GM12865 (cell line): ENCODE measurements around the gene UAP1L1.

Experiments used
- DNase-seq: peaks from one replicate; pipeline ENCODE4 v3.0.0; 2010; ENCODE audit warnings: low read depth
- H3K4me3 ChIP-seq: 2 replicates; pipeline ENCODE4 v1.5.1; 2011; ENCODE audit warnings: mild to moderate bottlenecking, low read depth, low read length, control low read depth
- TF ChIP-seq, protein P1 (sequence below): IDR thresholded peaks from 2 replicates; pipeline ENCODE4 v1.5.1; 2011; ENCODE audit warnings: low read length, control low read depth, low read depth, inconsistent platforms; ENCODE audit not compliant: insufficient read depth; ENCODE audit errors: missing control alignments

UAP1L1 gene

DNA sequence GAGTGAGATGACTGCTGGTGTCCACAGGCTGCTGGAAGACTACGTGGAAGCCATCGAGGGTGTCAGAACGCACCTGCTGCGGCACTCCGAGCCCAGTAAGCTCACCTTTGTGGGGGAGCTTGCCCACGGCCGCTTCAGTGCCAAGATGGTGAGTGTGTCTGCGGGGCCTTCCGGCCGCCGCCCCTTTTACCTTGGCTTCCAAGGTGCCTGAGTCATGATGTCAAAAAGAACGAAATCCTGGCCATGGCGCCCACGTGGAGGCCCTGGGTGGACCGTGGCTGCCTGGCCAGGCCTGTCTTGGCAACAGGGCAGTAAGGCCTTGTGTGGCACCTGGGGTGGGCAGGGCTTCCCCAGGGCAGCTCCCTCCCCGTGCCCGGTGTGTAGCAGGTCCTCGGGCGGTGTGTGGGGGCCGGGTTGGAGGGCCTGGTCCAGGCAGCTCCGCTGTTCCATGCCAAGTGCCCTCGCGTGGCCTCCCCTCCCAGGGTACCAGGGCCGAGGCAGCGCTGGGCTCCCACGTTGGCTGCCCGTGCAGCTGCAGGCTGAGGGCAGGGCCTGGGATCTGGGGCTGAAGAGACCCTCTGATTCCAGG is 29.4 kb downstream of the UAP1L1 start:
- TF ChIP-seq, protein P1, sequence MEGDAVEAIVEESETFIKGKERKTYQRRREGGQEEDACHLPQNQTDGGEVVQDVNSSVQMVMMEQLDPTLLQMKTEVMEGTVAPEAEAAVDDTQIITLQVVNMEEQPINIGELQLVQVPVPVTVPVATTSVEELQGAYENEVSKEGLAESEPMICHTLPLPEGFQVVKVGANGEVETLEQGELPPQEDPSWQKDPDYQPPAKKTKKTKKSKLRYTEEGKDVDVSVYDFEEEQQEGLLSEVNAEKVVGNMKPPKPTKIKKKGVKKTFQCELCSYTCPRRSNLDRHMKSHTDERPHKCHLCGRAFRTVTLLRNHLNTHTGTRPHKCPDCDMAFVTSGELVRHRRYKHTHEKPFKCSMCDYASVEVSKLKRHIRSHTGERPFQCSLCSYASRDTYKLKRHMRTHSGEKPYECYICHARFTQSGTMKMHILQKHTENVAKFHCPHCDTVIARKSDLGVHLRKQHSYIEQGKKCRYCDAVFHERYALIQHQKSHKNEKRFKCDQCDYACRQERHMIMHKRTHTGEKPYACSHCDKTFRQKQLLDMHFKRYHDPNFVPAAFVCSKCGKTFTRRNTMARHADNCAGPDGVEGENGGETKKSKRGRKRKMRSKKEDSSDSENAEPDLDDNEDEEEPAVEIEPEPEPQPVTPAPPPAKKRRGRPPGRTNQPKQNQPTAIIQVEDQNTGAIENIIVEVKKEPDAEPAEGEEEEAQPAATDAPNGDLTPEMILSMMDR = no peak
- no peak for DNase-seq
- no peak overlapping the region for H3K4me3 ChIP-seq

DNA sequence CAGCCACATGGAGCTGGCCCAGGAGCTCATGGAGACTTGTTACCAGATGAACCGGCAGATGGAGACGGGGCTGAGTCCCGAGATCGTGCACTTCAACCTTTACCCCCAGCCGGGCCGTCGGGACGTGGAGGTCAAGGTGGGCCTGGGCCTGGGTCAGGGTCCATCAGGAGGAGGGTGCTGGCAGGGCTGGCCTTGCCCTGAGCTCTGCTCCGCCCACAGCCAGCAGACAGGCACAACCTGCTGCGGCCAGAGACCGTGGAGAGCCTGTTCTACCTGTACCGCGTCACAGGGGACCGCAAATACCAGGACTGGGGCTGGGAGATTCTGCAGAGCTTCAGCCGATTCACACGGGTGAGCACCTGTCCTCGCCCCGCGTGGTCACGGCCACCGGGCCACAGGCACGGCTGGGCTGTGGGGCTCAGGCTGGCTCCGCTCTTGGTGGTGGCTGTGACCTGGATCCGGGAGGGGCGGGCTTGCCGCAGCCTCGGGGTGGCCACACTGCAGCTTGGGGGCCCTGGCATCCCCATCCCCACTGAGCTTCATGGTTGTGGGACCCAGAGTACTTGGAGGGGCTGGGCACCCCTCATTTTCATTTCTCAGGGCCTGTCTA is 30.1 kb downstream of the UAP1L1 start:
- H3K4me3 ChIP-seq = no peak overlapping the region
- TF ChIP-seq, protein P1 = no peak
- no peak for DNase-seq

DNA sequence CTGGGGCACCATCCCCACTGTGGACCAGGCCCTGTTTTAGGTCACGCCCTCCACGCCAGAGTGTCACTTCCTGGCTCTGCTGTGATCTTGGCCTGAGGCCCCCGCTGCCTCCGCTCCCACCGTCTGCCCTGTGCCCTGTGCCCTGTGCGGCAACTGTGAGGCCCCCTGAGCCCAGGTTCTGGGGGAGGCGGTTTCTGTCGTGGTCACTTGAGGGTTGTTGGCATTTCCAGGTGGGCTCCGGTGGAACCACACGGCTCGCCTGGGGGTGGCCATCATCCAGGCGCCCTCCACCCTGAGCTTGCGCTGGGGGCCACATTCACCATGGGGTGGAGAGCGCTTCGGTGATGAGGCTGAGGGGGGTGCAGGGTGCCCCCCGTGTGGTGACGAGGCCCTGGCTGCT is 30.7 kb downstream of the UAP1L1 start:
- no peak overlapping the region for H3K4me3 ChIP-seq
- DNase-seq = no peak
- TF ChIP-seq, protein P1 = no peak

DNA sequence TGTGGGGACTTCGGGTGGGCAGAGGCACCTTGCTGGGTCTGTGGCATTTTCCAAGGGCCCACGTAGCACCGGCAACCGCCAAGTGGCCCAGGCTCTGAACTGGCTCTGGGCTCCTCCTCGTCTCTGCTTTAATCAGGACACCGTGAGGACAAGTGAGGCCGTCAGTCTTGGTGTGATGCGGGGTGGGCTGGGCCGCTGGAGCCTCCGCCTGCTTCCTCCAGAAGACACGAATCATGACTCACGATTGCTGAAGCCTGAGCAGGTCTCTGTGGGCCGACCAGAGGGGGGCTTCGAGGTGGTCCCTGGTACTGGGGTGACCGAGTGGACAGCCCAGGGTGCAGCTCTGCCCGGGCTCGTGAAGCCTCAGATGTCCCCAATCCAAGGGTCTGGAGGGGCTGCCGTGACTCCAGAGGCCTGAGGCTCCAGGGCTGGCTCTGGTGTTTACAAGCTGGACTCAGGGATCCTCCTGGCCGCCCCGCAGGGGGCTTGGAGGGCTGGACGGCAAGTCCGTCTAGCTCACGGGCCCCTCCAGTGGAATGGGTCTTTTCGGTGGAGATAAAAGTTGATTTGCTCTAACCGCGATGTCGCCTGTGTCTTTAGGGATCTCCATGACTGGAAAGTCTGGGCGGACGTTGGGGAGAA is 31.4 kb downstream of the UAP1L1 start:
- DNase-seq = no peak
- H3K4me3 ChIP-seq = no peak overlapping the region
- TF ChIP-seq, protein P1 = no peak

DNA sequence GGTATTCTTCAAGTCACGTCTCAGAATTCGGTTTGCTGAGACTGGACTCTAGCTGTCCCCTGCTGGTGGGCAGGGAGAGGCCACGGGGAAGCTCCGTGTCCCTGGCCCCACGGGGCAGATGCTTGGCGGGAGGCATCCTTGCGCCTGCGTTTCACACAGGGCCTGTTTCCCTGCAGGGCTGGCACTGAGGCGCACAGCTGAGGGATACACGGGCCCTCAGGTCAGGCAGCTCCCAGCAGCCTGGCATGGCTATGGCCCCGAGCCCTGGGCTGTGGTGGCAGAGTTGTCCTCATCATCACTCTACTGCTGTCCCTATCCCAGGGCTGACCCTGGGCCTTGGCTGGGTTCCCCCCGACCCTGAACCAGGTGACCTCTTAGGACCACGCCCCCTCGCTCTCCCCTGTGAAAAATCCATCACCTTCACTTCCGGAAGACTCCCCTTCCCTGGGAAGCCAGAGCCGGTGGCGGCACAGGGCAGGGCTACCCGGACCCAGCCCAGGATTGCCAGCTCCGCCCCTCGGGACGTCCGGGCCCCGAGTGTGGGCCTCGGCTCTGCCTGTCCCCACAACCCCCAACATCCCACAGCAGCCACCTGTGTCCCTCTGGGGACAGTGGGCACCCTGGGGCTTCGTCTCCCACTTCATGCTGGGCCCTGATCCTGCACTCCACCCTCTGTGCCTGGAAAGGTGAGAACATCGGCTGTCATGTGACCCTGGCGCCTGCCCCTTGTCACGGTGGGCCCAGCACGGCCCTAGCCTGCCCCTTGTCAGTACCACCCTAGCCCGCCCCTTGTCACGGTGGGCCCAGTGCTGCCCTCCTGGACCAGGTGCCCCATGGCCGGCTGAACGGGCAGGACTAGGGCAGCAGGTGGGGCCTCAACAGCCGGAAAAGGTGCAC is 32.2 kb downstream of the UAP1L1 start:
- no peak for DNase-seq
- H3K4me3 ChIP-seq = no peak overlapping the region
- TF ChIP-seq, protein P1 = no peak

DNA sequence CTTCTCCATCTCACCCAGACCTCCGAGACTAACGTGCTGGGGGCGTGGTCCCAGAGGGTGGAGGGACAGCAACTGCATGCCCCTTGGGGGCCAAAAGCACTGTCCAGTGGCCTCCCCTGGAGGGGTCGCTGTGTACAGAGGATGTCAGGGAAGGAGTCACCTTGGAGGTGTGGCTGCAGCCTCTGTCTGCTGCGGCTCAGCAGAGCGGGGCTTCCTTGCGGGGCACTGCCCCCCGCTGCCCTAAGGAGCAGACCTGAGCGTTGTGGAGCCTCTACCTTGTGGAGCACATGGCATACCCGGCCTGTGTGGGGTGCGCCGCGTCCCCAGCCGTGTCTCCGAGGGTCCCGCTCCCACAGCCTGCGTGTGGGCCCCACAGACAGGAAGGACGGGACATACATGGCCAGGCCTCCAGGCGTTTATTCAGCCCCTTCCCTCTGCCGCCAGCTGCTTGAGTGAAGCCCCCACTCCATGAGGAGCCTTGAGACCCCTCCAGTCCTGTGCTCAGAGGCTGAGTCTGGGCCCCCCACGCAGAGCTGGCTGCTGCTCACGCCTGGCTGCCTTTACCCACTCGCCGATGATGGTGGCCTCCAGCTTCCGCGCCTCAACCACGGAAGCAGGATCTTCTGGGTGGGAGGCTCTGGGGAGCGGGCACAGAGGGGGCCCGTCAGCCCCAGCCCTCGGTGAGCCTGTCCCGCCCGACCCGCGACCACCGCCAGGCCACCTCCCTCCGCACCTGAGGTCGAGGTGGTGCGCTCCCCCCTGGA is 33.0 kb downstream of the UAP1L1 start:
- no peak for DNase-seq
- TF ChIP-seq, protein P1 = no peak

More for the DNA sequence above, 33.0 kb downstream of the UAP1L1 start:
- no peak overlapping the region for H3K4me3 ChIP-seq
